GM21723 (cell line): ENCODE measurements around the gene TRIM37.
"Not testable (repeated sequence)": the region's sequence is repeated elsewhere in the genome, so short reads cannot be mapped to it uniquely, and the experiment has no call there.

Experiments
- ATAC-seq: cut with Tn5 transposase; IDR thresholded peaks from one replicate; pipeline ENCODE4 v1.9.1; 2021; ENCODE audit warnings: mild to moderate bottlenecking, moderate library complexity; ENCODE audit not compliant: unreplicated experiment

Gene TRIM37

DNA sequence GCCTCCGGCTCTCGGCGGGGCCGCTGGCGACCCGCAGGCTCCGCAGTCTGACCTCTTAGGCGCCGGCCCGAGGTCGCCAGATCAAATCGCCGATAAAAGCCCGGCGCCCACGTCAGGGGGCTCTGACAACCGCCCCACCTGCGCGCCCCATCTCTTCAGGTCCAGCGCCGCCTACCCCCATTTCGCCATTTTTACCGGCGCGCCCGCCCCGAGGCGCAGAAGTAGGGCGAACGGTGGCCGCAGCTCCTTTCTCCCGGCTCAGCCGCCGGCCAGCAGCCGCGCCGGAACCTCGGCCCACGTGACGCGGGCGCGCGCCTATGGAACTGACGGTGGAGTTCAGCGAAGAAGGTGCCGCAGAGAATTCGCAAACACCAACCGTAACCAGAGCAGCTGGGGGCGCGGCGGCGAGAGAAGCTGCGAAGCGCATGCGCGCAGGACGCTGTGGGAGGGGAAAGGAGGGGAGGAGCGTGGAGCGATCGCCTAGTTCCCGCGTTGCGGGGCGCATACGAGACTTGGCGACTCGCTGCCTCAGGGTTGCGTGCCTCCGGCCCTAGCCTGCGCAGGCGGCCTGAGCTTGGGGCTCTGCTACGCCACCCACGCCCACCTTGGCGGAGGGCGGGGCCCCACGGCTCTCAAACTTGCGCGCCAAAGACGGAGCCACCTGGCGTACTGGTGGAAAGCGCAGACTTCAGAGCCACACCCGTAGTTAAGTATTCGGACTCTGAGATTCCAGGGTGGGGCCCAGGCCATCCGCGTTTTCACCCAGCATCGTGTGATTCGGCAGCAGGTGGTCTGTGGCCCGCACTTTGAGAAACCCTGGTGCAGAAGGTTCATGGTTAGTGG lies at the start of gene TRIM37:
Gene TRIM37, minus strand, starts transcription at position 418 of the 843 bp plus-strand sequence. CDS start 419 bp downstream, outside the sequence.
- ATAC-seq = peak; percentile 90

DNA sequence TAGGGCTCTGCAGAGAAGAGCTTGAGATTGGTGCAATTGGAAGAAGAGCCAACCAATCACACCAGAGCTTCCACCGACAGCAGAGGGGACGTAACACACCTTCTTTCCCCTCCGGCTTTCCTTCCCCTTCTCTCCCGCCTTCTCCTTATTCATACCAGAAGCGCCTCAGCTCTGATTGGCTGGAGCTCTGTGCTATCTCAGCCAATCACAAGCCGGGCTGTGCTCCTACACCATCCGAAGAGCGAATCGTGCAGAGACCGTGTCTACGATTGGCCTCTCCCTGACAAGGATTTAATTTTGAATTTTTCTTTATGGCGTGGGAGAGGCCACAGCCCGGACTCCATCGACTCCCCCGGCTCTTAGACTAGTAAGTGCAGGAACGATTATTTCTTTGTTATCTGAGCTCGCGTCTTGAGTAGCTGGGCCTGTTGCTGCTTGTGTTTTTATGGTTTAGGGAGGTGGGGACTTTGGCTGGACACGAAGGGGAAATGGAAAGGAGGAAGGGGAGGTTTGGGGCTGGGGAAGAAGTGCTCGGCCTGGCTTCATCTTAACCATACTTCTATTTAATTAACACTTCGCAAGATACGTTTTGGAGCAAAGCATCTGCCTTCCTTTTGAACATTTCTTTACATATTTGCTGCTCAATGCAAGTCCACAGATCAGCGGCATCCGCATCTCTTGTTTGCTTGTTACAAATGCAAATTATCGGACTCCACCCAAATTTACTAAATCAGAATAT lies 48.9 kb upstream of the TRIM37 start, which contains the start of gene PRR11:
Gene PRR11, plus strand, starts transcription at position 308 of the 739 bp plus-strand sequence. CDS start 14,007 bp downstream, outside the sequence.
- peak; percentile 82 for ATAC-seq

- ATAC-seq = peak; percentile 84
Measured at GRCh38 chr17:59154721-59155438, 48.2 kb upstream of the TRIM37 start, which contains the start of gene SKA2. Gene SKA2, minus strand, starts transcription at chr17:59155186. Its CDS starts 23 bp downstream, at chr17:59155163.

GRCh38 chr17:59154292-59154720 lies 47.6 kb upstream of the TRIM37 start:
- ATAC-seq = no peak

DNA sequence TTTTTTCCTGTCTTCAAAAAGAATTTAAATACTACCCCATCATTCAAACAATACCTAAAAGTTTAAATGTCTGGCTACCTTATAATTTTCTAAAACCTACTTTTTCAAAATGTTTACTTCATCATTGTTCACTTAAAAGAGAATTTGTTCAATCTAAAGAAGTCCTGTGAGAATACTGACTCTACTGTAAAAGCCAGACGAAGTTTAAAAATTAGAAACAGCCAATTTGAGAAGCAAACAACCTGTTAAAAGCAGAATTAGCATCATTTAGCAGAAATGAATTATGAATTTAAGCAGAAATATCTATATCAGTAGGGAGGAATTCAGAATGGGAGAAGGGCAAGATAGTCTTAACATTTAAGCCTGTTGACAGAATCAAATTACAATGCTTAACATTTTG lies 46.2 kb upstream of the TRIM37 start:
- ATAC-seq = no peak

GRCh38 chr17:59151591-59151990 lies 44.9 kb upstream of the TRIM37 start:
- no peak for ATAC-seq

DNA sequence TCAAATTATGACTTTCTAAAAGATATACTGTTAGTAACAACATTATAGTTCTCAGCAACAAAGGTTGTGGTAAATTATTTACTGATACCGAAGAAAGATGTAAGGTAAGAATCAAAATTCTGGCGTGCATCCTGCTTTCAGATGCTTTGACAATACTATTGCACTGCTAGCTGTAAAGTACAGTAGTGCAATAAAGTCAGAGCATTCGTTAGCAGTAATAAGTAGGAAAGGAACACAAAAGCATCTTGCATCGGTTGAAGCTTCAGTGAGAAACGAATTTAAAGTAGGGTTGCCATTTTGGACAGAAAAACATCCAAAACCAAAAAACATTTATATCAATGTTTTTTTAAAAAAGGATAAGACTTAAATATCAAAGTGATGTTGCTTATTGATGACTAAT lies 44.3 kb upstream of the TRIM37 start:
- ATAC-seq = no peak

- ATAC-seq = no peak
Measured at GRCh38 chr17:59149841-59150511, 43.3 kb upstream of the TRIM37 start.

- no peak for ATAC-seq
Measured at GRCh38 chr17:59149051-59149450, 42.4 kb upstream of the TRIM37 start.

GRCh38 chr17:59145571-59146096 lies 39.0 kb upstream of the TRIM37 start:
- ATAC-seq = no peak

DNA sequence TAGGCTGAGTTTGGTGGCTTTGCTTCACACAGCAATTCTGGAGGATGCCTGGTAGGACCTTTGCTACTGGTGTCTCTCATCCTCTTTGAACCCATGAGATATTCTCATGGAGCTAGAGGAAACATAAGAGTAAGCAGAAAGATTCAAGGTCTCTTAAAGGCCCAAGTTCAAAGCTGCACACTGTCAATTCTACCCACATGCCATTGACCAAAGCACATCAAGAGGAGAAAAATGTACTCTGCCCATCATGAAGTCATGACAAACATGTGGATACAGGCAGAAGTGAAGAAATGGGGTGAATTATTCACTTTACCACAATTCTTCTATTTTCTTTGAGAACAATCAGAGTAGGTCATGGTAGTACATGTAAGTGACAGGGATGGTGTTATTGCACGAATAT lies 35.2 kb upstream of the TRIM37 start:
- no peak for ATAC-seq

DNA sequence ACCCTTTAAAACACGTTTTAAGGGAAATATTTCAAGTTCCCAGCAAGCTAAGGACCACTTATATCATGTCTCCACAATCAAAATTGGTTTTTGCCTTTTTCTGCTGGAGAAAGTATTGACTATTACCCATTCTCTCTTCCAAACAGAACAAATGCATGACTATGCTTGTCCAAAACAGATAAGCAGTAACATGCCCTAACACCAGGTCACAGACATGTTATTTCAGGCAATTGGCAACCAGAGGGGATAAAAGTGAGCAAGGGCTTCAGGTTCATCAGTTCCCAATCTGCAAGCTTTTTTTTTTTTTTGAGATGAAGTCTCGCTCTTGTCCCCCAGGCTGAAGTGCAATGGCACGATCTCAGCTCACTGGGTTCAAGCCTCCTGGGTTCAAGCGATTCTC lies 33.3 kb upstream of the TRIM37 start:
- ATAC-seq = no peak

- ATAC-seq = not testable (repeated sequence)
Measured at GRCh38 chr17:59138339-59138738, 31.7 kb upstream of the TRIM37 start.

DNA sequence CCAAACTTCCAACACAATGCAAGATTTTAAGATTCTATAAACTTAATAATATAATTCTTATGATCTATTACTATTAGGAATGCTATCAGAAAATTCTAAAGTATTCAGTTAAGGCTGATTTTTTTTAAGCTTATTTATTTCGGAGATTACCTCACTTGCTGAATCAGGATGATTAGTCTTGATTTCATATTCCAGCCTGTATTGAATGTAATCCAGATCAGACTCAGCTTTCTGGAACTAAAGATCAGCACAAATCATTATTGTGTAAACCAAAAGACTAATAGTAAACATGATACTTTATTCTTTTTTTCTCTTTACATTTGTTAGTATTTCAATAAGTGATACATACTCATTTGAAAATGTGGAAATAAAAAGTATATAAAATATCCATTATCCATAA lies 24.5 kb upstream of the TRIM37 start:
- no peak for ATAC-seq

DNA sequence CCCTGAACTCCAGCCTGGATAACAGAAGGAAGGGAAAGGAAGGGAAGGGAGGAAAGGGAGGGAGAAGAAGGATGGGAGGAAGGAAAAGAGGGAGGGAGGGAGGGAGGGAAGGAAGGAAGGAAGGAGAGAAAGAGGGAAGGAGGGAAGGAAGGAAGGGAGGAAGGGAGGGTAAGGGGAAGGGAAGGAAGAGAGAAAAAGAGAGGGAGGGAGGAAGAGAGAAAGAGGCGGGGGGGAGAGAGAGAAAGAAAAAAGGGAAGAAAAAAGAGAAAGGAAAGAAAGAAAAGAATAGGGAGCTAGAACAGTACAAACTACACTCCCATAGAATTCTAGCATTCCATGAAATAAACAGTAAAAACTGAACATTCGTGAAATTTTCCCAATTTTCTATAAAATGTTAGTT lies 23.1 kb upstream of the TRIM37 start:
- ATAC-seq = no peak

DNA sequence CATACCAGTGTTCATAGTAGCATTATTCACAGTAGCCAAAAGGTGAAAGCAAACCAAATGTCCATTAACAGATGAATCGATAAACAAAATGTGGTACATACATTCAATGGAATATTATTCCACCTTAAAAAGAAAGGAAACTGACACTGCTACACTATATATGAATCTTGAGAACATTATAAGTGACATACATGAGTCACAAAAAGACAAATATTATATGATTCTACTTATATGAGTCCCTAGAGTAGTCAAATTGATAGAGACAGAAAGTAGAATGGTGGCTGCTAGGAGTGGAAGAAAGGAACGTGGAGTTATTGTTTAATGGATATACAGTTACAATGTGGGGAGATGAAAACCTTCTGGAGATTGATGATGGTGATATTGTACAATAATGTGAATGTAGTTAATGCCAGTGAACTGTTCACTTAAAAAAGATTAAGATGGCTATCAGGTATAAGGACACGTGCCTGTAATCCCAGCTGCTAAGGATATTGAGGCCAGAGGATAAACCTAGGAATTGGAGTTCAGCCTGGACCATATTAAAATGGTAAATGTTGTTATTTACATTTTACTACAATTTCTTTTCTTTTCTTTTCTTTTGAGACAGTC lies 20.2 kb upstream of the TRIM37 start:
- no peak for ATAC-seq

GRCh38 chr17:59124665-59125064 lies 18.0 kb upstream of the TRIM37 start:
- no peak for ATAC-seq

DNA sequence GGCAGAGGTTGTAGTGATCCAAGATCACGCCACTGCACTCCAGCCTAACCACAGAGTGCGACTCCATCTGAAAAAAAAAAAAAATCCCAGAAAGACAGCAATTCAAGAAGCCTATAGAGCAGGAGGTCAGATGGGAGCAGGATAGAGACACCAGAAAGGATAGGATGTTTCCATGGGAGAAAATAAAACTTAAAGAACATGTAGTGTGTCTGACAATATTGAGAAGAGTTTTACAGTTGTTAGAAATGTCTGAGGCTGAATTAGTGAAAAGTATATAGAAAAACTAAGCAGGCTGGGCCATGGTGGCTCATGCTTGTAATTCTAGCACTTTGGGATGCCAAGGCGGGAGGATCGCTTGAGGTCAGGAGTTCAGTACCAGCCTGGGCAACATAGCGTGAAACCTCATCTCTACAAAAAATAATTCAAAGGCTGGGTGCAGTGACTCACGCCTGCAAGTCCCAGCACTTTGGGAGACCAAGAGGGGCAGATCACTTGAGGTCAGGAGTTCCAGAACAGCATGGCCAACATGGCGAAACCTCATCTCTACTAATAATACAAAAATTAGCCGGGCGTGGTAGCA lies 15.3 kb upstream of the TRIM37 start:
- no peak for ATAC-seq

DNA sequence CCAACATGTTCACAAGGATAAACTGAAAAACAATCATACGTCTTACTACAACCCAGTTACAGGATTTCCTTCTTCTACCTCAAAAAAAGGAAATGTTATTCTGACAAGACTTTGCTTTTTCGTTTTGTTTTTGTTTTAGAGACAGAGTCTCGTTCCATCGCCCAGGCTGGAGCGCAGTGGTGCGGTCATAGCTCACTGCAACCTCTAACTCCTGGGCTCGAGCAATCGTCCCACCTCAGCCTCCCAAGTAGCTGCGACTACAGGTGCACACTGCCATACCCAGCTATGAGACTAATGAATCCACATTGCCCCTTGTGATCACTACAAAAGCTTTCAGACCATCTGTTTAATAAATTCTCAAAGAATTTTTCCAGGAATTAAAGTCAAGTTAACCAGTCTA lies 8.8 kb upstream of the TRIM37 start:
- no peak for ATAC-seq

GRCh38 chr17:59111539-59111938 lies 4.9 kb upstream of the TRIM37 start:
- ATAC-seq = no peak
